ENCODE measurements around the gene TRMT44.
A peak's percentile ranks its signal among the peaks of the same experiment; 100 is the strongest.
"Not testable (repeated sequence)": the region's sequence is repeated elsewhere in the genome, so short reads cannot be mapped to it uniquely, and the experiment has no call there.

The TRMT44 gene

GRCh38 chr4:8407316-8407715 lies 33.3 kb upstream of the TRMT44 start:
- DNase-seq (ENCODE audit: low read depth) = no peak

- no peak for DNase-seq (ENCODE audit: low read depth)
Measured at GRCh38 chr4:8407756-8408155, 32.8 kb upstream of the TRMT44 start.

GRCh38 chr4:8409264-8410065 lies 31.1 kb upstream of the TRMT44 start:
- peak; percentile 39 for DNase-seq (ENCODE audit: low read depth)

- no peak for DNase-seq (ENCODE audit: low read depth)
Measured at GRCh38 chr4:8410066-8410625, 30.4 kb upstream of the TRMT44 start.

GRCh38 chr4:8410641-8411271 lies 29.8 kb upstream of the TRMT44 start:
- no peak for DNase-seq (ENCODE audit: low read depth)

- DNase-seq (ENCODE audit: low read depth) = no peak
Measured at GRCh38 chr4:8411351-8412180, 29.0 kb upstream of the TRMT44 start.

GRCh38 chr4:8412288-8412687 lies 28.3 kb upstream of the TRMT44 start:
- DNase-seq (ENCODE audit: low read depth) = no peak

- DNase-seq (ENCODE audit: low read depth) = no peak
Measured at GRCh38 chr4:8414377-8414776, 26.2 kb upstream of the TRMT44 start.

- DNase-seq (ENCODE audit: low read depth) = no peak
Measured at GRCh38 chr4:8417071-8417614, 23.4 kb upstream of the TRMT44 start.

GRCh38 chr4:8419222-8420041 lies 21.1 kb upstream of the TRMT44 start:
- no peak for DNase-seq (ENCODE audit: low read depth)

- DNase-seq (ENCODE audit: low read depth) = not testable (repeated sequence)
Measured at GRCh38 chr4:8420151-8420550, 20.4 kb upstream of the TRMT44 start.

- no peak for DNase-seq (ENCODE audit: low read depth)
Measured at GRCh38 chr4:8422327-8422726, 18.2 kb upstream of the TRMT44 start.

- DNase-seq (ENCODE audit: low read depth) = no peak
Measured at GRCh38 chr4:8422786-8423185, 17.8 kb upstream of the TRMT44 start.

GRCh38 chr4:8427262-8427661 lies 13.3 kb upstream of the TRMT44 start:
- no peak for DNase-seq (ENCODE audit: low read depth)

GRCh38 chr4:8427761-8428287 lies 12.8 kb upstream of the TRMT44 start:
- no peak for DNase-seq (ENCODE audit: low read depth)

- DNase-seq (ENCODE audit: low read depth) = peak; percentile 88
Measured at GRCh38 chr4:8428288-8429097, 12.1 kb upstream of the TRMT44 start.

GRCh38 chr4:8431553-8431952 lies 9.0 kb upstream of the TRMT44 start:
- DNase-seq (ENCODE audit: low read depth) = no peak

GRCh38 chr4:8433136-8433535 lies 7.4 kb upstream of the TRMT44 start:
- no peak for DNase-seq (ENCODE audit: low read depth)

GRCh38 chr4:8434251-8435073 lies 6.1 kb upstream of the TRMT44 start:
- DNase-seq (ENCODE audit: low read depth) = no peak
